Measurements from ENCODE around the gene S100A7. TPM values are rescaled to one million over a fixed set of nuclear protein-coding genes. Genes with fewer than 3 reads are reported as not detected.

Gene S100A7
- total RNA-seq, 1 donor from 2014 or later, result not detected

- TF ChIP-seq CTCF (IDR thresholded peaks at IDR 0.05), result no peak
- ATAC-seq, result no peak
- H3K27me3 ChIP-seq, result peaks cover 16% of the 10 kb centered on the region
- no peaks in the 10 kb centered on the region for H3K4me1 ChIP-seq
- DNase-seq, result no peak
- H3K4me3 ChIP-seq, result no peak overlapping the region
- no peaks in the 10 kb centered on the region for H3K9me3 ChIP-seq
- no peaks in the 10 kb centered on the region for H3K36me3 ChIP-seq
- no peak overlapping the region for H3K27ac ChIP-seq
- intact Hi-C loops (cut with DNase I), result no loop called here
Observed at GRCh38 chr1:153430166-153430553, 30.3 kb downstream of the S100A7 start.

- Histone ChIP-seq H3K4me1 (no peaks in the 10 kb centered on the region), H3K36me3 (no peaks in the 10 kb centered on the region), H3K9me3 (no peaks in the 10 kb centered on the region), H3K27ac (no peak overlapping the region), H3K4me3 (no peak overlapping the region), H3K27me3 (peaks cover 13% of the 10 kb centered on the region)
- intact Hi-C loops (cut with DNase I), result no loop called here
- DNase-seq, result peak; percentile 41
- ATAC-seq, result no peak
- no peak for TF ChIP-seq CTCF (IDR thresholded peaks at IDR 0.05)
Observed at GRCh38 chr1:153429266-153430165, 30.9 kb downstream of the S100A7 start.

GRCh38 chr1:153428791-153429190 lies 31.7 kb downstream of the S100A7 start:
- Histone ChIP-seq H3K36me3 (no peaks in the 10 kb centered on the region), H3K27me3 (peaks cover 11% of the 10 kb centered on the region), H3K4me1 (no peaks in the 10 kb centered on the region), H3K27ac (no peak overlapping the region), H3K9me3 (no peaks in the 10 kb centered on the region), H3K4me3 (no peak overlapping the region)
- intact Hi-C loops (cut with DNase I), result no loop called here
- ATAC-seq (no peak), DNase-seq (no peak)
- no peak for TF ChIP-seq CTCF (IDR thresholded peaks at IDR 0.05)

GRCh38 chr1:153428073-153428638 lies 32.3 kb downstream of the S100A7 start:
- no peaks in the 10 kb centered on the region for H3K4me1 ChIP-seq
- DNase-seq (no peak), ATAC-seq (no peak)
- intact Hi-C loops (cut with DNase I), result no loop called here
- H3K27me3 ChIP-seq, result peaks cover 11% of the 10 kb centered on the region
- H3K27ac ChIP-seq, result no peak overlapping the region
- no peak overlapping the region for H3K4me3 ChIP-seq
- no peaks in the 10 kb centered on the region for H3K9me3 ChIP-seq
- no peaks in the 10 kb centered on the region for H3K36me3 ChIP-seq
- no peak for TF ChIP-seq CTCF (IDR thresholded peaks at IDR 0.05)

DNA sequence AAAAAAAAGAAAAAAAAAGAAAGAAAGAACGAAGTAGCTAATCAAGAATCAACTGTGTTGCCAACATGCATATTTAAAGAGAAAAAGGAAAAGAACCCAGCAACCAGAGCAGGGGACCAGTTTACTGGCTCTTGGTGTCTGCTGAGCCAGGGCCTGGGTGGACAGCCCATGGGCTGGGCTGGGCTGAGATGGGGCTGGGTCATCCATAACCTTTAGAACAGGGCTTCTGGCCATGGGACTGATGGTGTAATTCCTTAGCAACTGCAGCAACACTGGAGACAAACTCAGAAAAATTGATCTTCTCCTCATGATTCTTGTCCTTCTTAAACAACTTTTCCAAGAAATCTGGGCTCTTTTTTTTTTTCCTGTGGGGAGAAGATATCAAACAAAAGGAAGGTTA lies 33.6 kb downstream of the S100A7 start:
- Histone ChIP-seq H3K4me3 (no peak overlapping the region), H3K36me3 (no peaks in the 10 kb centered on the region), H3K9me3 (no peaks in the 10 kb centered on the region), H3K4me1 (no peaks in the 10 kb centered on the region), H3K27me3 (peaks cover 11% of the 10 kb centered on the region), H3K27ac (no peak overlapping the region)
- intact Hi-C loops (cut with DNase I), result no loop called here
- no peak for TF ChIP-seq CTCF (IDR thresholded peaks at IDR 0.05)
- no peak for ATAC-seq
- no peak for DNase-seq

Measured in upper lobe of right lung (tissue), 1 donor.